ENCODE measurements around the gene SMIM35.

- TF ChIP-seq, protein P1, sequence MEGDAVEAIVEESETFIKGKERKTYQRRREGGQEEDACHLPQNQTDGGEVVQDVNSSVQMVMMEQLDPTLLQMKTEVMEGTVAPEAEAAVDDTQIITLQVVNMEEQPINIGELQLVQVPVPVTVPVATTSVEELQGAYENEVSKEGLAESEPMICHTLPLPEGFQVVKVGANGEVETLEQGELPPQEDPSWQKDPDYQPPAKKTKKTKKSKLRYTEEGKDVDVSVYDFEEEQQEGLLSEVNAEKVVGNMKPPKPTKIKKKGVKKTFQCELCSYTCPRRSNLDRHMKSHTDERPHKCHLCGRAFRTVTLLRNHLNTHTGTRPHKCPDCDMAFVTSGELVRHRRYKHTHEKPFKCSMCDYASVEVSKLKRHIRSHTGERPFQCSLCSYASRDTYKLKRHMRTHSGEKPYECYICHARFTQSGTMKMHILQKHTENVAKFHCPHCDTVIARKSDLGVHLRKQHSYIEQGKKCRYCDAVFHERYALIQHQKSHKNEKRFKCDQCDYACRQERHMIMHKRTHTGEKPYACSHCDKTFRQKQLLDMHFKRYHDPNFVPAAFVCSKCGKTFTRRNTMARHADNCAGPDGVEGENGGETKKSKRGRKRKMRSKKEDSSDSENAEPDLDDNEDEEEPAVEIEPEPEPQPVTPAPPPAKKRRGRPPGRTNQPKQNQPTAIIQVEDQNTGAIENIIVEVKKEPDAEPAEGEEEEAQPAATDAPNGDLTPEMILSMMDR (IDR thresholded peaks at IDR 0.05; ENCODE audit: low read depth, low read length, poor library complexity, severe bottlenecking), result no peak
- TF ChIP-seq EZH2phosphoT487 (IDR thresholded peaks at IDR 0.05; ENCODE audit: borderline replicate concordance, low read length), result no peak
Observed at GRCh38 chr11:118002010-118002540, 84.7 kb downstream of the SMIM35 start.

Measured in DOHH2 (cell line).